Measurements from ENCODE around the gene KLRG1.

KLRG1 gene

GRCh38 chr12:9040484-9041186, 51.3 kb downstream of the KLRG1 start:
- WGBS, 2 experiments: 85 to 88% methylated on average over 5 of the region's 5 CpGs
- Histone ChIP-seq H3K36me3 (ENCODE audit: control insufficient read depth, insufficient read depth, low read length) (no peaks in the 10 kb centered on the region), H3K4me1 (ENCODE audit: control insufficient read depth, insufficient read depth, low read length) (no peaks in the 10 kb centered on the region), H3K4me3 (ENCODE audit: insufficient read depth, low read depth, low read length) (no peak overlapping the region), H3K9me3 (ENCODE audit: control insufficient read depth, low read length) (no peaks in the 10 kb centered on the region), H3K27me3 (ENCODE audit: control insufficient read depth, insufficient read depth, low read length, poor library complexity, severe bottlenecking) (no peaks in the 10 kb centered on the region), H3K27ac (ENCODE audit: insufficient read depth, low read depth, low read length, poor library complexity, severe bottlenecking) (no peak overlapping the region)

- Histone ChIP-seq H3K4me1 (ENCODE audit: control insufficient read depth, insufficient read depth, low read length) (no peaks in the 10 kb centered on the region), H3K9me3 (ENCODE audit: control insufficient read depth, low read length) (no peaks in the 10 kb centered on the region), H3K27ac (ENCODE audit: insufficient read depth, low read depth, low read length, poor library complexity, severe bottlenecking) (no peak overlapping the region), H3K36me3 (ENCODE audit: control insufficient read depth, insufficient read depth, low read length) (no peaks in the 10 kb centered on the region), H3K27me3 (ENCODE audit: control insufficient read depth, insufficient read depth, low read length, poor library complexity, severe bottlenecking) (no peaks in the 10 kb centered on the region), H3K4me3 (ENCODE audit: insufficient read depth, low read depth, low read length) (no peak overlapping the region)
- WGBS, 2 experiments: 95 to 97% methylated on average over 1 of the region's 1 CpG
These were observed 52.0 kb downstream of the KLRG1 start for GRCh38 chr12:9041321-9041720.

GRCh38 chr12:9043766-9044165, 54.4 kb downstream of the KLRG1 start:
- no peaks in the 10 kb centered on the region for H3K36me3 ChIP-seq (ENCODE audit: control insufficient read depth, insufficient read depth, low read length)
- no peak overlapping the region for H3K4me3 ChIP-seq (ENCODE audit: insufficient read depth, low read depth, low read length)
- no peaks in the 10 kb centered on the region for H3K9me3 ChIP-seq (ENCODE audit: control insufficient read depth, low read length)
- 92 to 93% methylated on average over 2 of the region's 2 CpGs for WGBS, 2 experiments
- H3K4me1 ChIP-seq (ENCODE audit: control insufficient read depth, insufficient read depth, low read length): no peaks in the 10 kb centered on the region
- H3K27me3 ChIP-seq (ENCODE audit: control insufficient read depth, insufficient read depth, low read length, poor library complexity, severe bottlenecking): no peaks in the 10 kb centered on the region
- H3K27ac ChIP-seq (ENCODE audit: insufficient read depth, low read depth, low read length, poor library complexity, severe bottlenecking): no peak overlapping the region

- Histone ChIP-seq H3K4me3 (ENCODE audit: insufficient read depth, low read depth, low read length) (no peak overlapping the region), H3K27me3 (ENCODE audit: control insufficient read depth, insufficient read depth, low read length, poor library complexity, severe bottlenecking) (no peaks in the 10 kb centered on the region), H3K27ac (ENCODE audit: insufficient read depth, low read depth, low read length, poor library complexity, severe bottlenecking) (no peak overlapping the region), H3K36me3 (ENCODE audit: control insufficient read depth, insufficient read depth, low read length) (no peaks in the 10 kb centered on the region), H3K4me1 (ENCODE audit: control insufficient read depth, insufficient read depth, low read length) (no peaks in the 10 kb centered on the region), H3K9me3 (ENCODE audit: control insufficient read depth, low read length) (no peaks in the 10 kb centered on the region)
- 88 to 92% methylated on average over 1 of the region's 1 CpG for WGBS, 2 experiments
These were observed 57.8 kb downstream of the KLRG1 start for GRCh38 chr12:9047105-9047504.

- no peaks in the 10 kb centered on the region for H3K9me3 ChIP-seq (ENCODE audit: control insufficient read depth, low read length)
- H3K27me3 ChIP-seq (ENCODE audit: control insufficient read depth, insufficient read depth, low read length, poor library complexity, severe bottlenecking): no peaks in the 10 kb centered on the region
- 93 to 97% methylated on average over 2 of the region's 2 CpGs for WGBS, 2 experiments
- no peaks in the 10 kb centered on the region for H3K36me3 ChIP-seq (ENCODE audit: control insufficient read depth, insufficient read depth, low read length)
- no peak overlapping the region for H3K27ac ChIP-seq (ENCODE audit: insufficient read depth, low read depth, low read length, poor library complexity, severe bottlenecking)
- no peak overlapping the region for H3K4me3 ChIP-seq (ENCODE audit: insufficient read depth, low read depth, low read length)
- no peaks in the 10 kb centered on the region for H3K4me1 ChIP-seq (ENCODE audit: control insufficient read depth, insufficient read depth, low read length)
These were observed 59.6 kb downstream of the KLRG1 start for GRCh38 chr12:9048930-9049329.

GRCh38 chr12:9049520-9050133, 60.3 kb downstream of the KLRG1 start:
- no peaks in the 10 kb centered on the region for H3K9me3 ChIP-seq (ENCODE audit: control insufficient read depth, low read length)

GRCh38 chr12:9050521-9051157, 61.3 kb downstream of the KLRG1 start:
- Histone ChIP-seq H3K9me3 (ENCODE audit: control insufficient read depth, low read length) (no peaks in the 10 kb centered on the region), H3K4me1 (ENCODE audit: control insufficient read depth, insufficient read depth, low read length) (no peaks in the 10 kb centered on the region), H3K36me3 (ENCODE audit: control insufficient read depth, insufficient read depth, low read length) (no peaks in the 10 kb centered on the region), H3K4me3 (ENCODE audit: insufficient read depth, low read depth, low read length) (no peak overlapping the region), H3K27ac (ENCODE audit: insufficient read depth, low read depth, low read length, poor library complexity, severe bottlenecking) (no peak overlapping the region), H3K27me3 (ENCODE audit: control insufficient read depth, insufficient read depth, low read length, poor library complexity, severe bottlenecking) (no peaks in the 10 kb centered on the region)
- 92% methylated on average over 15 of the region's 15 CpGs for WGBS, 2 experiments

More at GRCh38 chr12:9049520-9050133, 60.3 kb downstream of the KLRG1 start:
- WGBS, 2 experiments: 39 to 46% methylated on average over 5 of the region's 6 CpGs
- no peaks in the 10 kb centered on the region for H3K27me3 ChIP-seq (ENCODE audit: control insufficient read depth, insufficient read depth, low read length, poor library complexity, severe bottlenecking)
- H3K4me3 ChIP-seq (ENCODE audit: insufficient read depth, low read depth, low read length): no peak overlapping the region
- H3K36me3 ChIP-seq (ENCODE audit: control insufficient read depth, insufficient read depth, low read length): no peaks in the 10 kb centered on the region
- H3K27ac ChIP-seq (ENCODE audit: insufficient read depth, low read depth, low read length, poor library complexity, severe bottlenecking): no peak overlapping the region
- no peaks in the 10 kb centered on the region for H3K4me1 ChIP-seq (ENCODE audit: control insufficient read depth, insufficient read depth, low read length)

- Histone ChIP-seq H3K27ac (ENCODE audit: insufficient read depth, low read depth, low read length, poor library complexity, severe bottlenecking) (no peak overlapping the region), H3K27me3 (ENCODE audit: control insufficient read depth, insufficient read depth, low read length, poor library complexity, severe bottlenecking) (no peaks in the 10 kb centered on the region), H3K9me3 (ENCODE audit: control insufficient read depth, low read length) (no peaks in the 10 kb centered on the region), H3K36me3 (ENCODE audit: control insufficient read depth, insufficient read depth, low read length) (no peaks in the 10 kb centered on the region), H3K4me1 (ENCODE audit: control insufficient read depth, insufficient read depth, low read length) (no peaks in the 10 kb centered on the region), H3K4me3 (ENCODE audit: insufficient read depth, low read depth, low read length) (no peak overlapping the region)
- whole genome bisulfite sequencing, 2 experiments: 89 to 93% methylated on average over 6 of the region's 6 CpGs
These were observed 61.8 kb downstream of the KLRG1 start for GRCh38 chr12:9051158-9051550.

- Histone ChIP-seq H3K27me3 (ENCODE audit: control insufficient read depth, insufficient read depth, low read length, poor library complexity, severe bottlenecking) (no peaks in the 10 kb centered on the region), H3K36me3 (ENCODE audit: control insufficient read depth, insufficient read depth, low read length) (no peaks in the 10 kb centered on the region), H3K9me3 (ENCODE audit: control insufficient read depth, low read length) (no peaks in the 10 kb centered on the region), H3K4me1 (ENCODE audit: control insufficient read depth, insufficient read depth, low read length) (no peaks in the 10 kb centered on the region), H3K27ac (ENCODE audit: insufficient read depth, low read depth, low read length, poor library complexity, severe bottlenecking) (no peak overlapping the region), H3K4me3 (ENCODE audit: insufficient read depth, low read depth, low read length) (no peak overlapping the region)
- 86 to 100% methylated on average over 1 of the region's 1 CpG for whole genome bisulfite sequencing, 2 experiments
These were observed 63.3 kb downstream of the KLRG1 start for GRCh38 chr12:9052610-9053009.

Measured in ectodermal cell (in vitro differentiated cells).